Ascending aorta (tissue), 2 donors: Measurements from ENCODE around the gene OSBPL10. TPM values are rescaled to one million over a fixed set of nuclear protein-coding genes. Genes with fewer than 3 reads are reported as not detected.
A peak's percentile ranks its signal among the peaks of the same experiment; 100 is the strongest.
"Not testable (repeated sequence)": the region's sequence is repeated elsewhere in the genome, so short reads cannot be mapped to it uniquely, and the experiment has no call there.

Experiments
- DNase-seq, 2 donors: peaks; one replicate each; pipeline ENCODE4 v3.0.0-alpha.2; 2019; ENCODE audit warnings: low spot score in 2 of 2
- H3K27ac ChIP-seq, 2 donors: fragments of 200-600 bp; sonication (generic); one replicate each; pipeline ENCODE4 v1.5.1; 2016 to 2017; ENCODE audit warnings: mild to moderate bottlenecking in 1 of 2
- H3K27me3 ChIP-seq: fragments of 200-600 bp; sonication (generic); one replicate; pipeline ENCODE4 v1.5.1; 2017
- H3K36me3 ChIP-seq, 2 donors: fragments of 200-600 bp; sonication (generic); one replicate each; pipeline ENCODE4 v1.5.1; 2016
- H3K4me1 ChIP-seq, 2 donors: fragments of 200-600 bp; sonication (generic); one replicate each; pipeline ENCODE4 v1.5.1; 2016 to 2017; ENCODE audit warnings: mild to moderate bottlenecking in 1 of 2
- H3K4me3 ChIP-seq, 2 donors: fragments of 200-600 bp; sonication (generic); one replicate each; pipeline ENCODE4 v1.5.1; 2016 to 2017; ENCODE audit warnings: mild to moderate bottlenecking in 1 of 2
- H3K9me3 ChIP-seq, 2 donors: fragments of 200-600 bp; sonication (generic); one replicate each; pipeline ENCODE4 v1.5.1; 2016
- CTCF ChIP-seq, 3 experiments: fragments of 200-600 bp in 2 of 3; fragments of 450-650 bp in 1 of 3; sonication (generic) in 2 of 3; IDR thresholded peaks; one replicate each; pipeline ENCODE4 v1.5.1; 2016 to 2019; ENCODE audit warnings: antibody characterized with exemption in 3 of 3, mild to moderate bottlenecking in 1 of 3, moderate library complexity in 1 of 3
- intact Hi-C: fragments of 100-400 bp; cut with DNase I; formaldehyde crosslinking; loops from one replicate; pipeline ENCODE4 v1.15.1; 2023
- total RNA-seq: library from RNA; depleted of rRNA; stranded (reverse); fragments of >200 nt; gene quantifications from one replicate; pipeline ENCODE4 v1.1.0, GENCODE V29; 2016

The OSBPL10 gene
- total RNA-seq, 1 donor from 2014 or later, result 169 TPM

- H3K36me3 ChIP-seq, result no peaks in the 10 kb centered on the region
- no peaks in the 10 kb centered on the region for H3K9me3 ChIP-seq
- DNase-seq, result no peak
- H3K4me1 ChIP-seq, result no peaks in the 10 kb centered on the region
- peak; percentile 67 to 78 (median 69) for TF ChIP-seq CTCF (IDR thresholded peaks at IDR 0.05)
- H3K27ac ChIP-seq, result no peak overlapping the region
- no peak overlapping the region for H3K4me3 ChIP-seq
- intact Hi-C loops, result loop anchor here (1.0 kb wide), 1 partner anchor 125 kb away; no protein-coding TSS in a partner anchor
- no peaks in the 10 kb centered on the region for H3K27me3 ChIP-seq
These were observed 37.9 kb upstream of the OSBPL10 start for GRCh38 chr3:32018757-32019564.

- Histone ChIP-seq H3K27ac (no peak overlapping the region), H3K36me3 (no peaks in the 10 kb centered on the region), H3K9me3 (no peaks in the 10 kb centered on the region), H3K4me1 (no peaks in the 10 kb centered on the region), H3K4me3 (no peak overlapping the region), H3K27me3 (no peaks in the 10 kb centered on the region)
- no peak for DNase-seq
- no peak for TF ChIP-seq CTCF (IDR thresholded peaks at IDR 0.05)
- intact Hi-C loops, result no loop called here
These were observed 36.2 kb upstream of the OSBPL10 start for GRCh38 chr3:32017286-32017685.

- H3K36me3 ChIP-seq, H3K4me3 ChIP-seq, intact Hi-C loops, H3K9me3 ChIP-seq, H3K4me1 ChIP-seq, H3K27ac ChIP-seq, DNase-seq, H3K27me3 ChIP-seq: not testable (repeated sequence)
These were observed 34.6 kb upstream of the OSBPL10 start for GRCh38 chr3:32015638-32016037.

- H3K27me3 ChIP-seq, H3K4me3 ChIP-seq, H3K27ac ChIP-seq, H3K4me1 ChIP-seq, H3K9me3 ChIP-seq, H3K36me3 ChIP-seq, intact Hi-C loops, DNase-seq: not testable (repeated sequence)
These were observed 29.6 kb upstream of the OSBPL10 start for GRCh38 chr3:32010699-32011098.

GRCh38 chr3:32009957-32010356 lies 28.9 kb upstream of the OSBPL10 start:
- Histone ChIP-seq H3K9me3 (no peaks in the 10 kb centered on the region), H3K4me3 (no peak overlapping the region), H3K36me3 (no peaks in the 10 kb centered on the region), H3K4me1 (no peaks in the 10 kb centered on the region), H3K27ac (no peak overlapping the region), H3K27me3 (no peaks in the 10 kb centered on the region)
- intact Hi-C loops, result no loop called here
- TF ChIP-seq CTCF (IDR thresholded peaks at IDR 0.05), result no peak
- DNase-seq, result no peak

- intact Hi-C loops, result no loop called here
- Histone ChIP-seq H3K9me3 (no peaks in the 10 kb centered on the region), H3K4me3 (no peak overlapping the region), H3K27ac (no peak overlapping the region), H3K36me3 (no peaks in the 10 kb centered on the region), H3K4me1 (no peaks in the 10 kb centered on the region), H3K27me3 (no peaks in the 10 kb centered on the region)
- DNase-seq, result no peak
- TF ChIP-seq CTCF (IDR thresholded peaks at IDR 0.05), result no peak
These were observed 28.0 kb upstream of the OSBPL10 start for GRCh38 chr3:32009101-32009500.
